ENCODE results near the gene ATF7IP2.
"Not testable (repeated sequence)": the region's sequence is repeated elsewhere in the genome, so short reads cannot be mapped to it uniquely, and the experiment has no call there.

ATF7IP2 gene

DNA sequence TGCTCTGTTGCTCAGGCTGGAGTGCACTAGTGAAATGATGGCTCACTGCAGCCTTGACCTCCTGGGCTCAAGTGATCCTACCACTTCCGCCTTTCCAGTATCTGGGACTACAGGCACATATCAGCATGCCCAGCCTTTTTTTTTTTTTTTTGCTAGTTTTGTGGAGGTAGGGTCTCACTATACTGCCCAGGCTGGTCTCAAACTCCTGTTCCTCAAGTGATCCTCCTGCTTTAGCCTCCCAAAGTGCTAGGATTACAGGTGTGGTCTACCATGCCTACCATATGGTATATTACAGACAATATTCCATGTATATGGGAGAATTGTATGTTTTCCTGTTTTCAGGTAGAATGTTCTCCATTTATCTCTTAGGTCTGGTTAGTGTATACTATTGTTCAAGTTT, 12.3 kb upstream of the ATF7IP2 start:
- DNase-seq (ENCODE audit: low read depth), result no peak

DNA sequence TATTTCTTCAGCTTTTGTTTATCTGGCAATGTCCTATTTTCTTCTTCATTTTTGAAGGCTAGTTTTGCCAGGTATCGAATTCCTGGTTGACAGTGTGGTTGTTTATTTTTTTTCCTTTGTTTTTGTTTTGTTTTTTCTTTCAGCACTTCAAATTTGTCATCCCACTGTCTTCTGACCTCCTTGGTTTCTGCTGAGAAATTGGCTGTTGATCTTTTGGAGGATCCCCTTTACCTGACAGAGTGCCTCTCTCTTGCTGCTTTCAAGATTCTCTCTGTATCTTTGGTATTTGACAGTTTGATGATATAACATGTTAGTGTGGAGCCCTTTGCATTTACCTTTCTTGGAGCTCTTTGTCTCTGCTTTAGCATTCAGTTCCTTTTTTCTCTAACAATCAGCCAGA, 9.6 kb upstream of the ATF7IP2 start:
- no peak for DNase-seq (ENCODE audit: low read depth)

DNA sequence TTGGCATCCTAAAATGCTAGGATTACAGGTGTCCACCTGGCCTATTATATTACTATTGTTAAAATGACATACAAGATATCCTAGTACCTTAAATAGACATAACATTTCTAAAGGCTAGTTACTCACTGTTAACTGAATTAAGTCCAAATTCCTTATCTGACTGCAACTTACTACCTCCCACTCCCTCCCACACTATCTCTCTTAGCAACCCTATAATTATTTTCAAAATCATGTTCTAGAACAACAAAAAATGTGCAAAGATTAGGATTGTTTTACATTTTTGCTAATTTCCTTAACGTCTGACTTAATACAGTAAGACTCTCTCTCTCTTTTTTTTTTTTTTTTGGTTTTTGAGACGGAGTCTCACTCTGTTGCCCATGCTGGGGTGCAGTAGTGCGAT, 2.2 kb upstream of the ATF7IP2 start:
- DNase-seq (ENCODE audit: low read depth), result no peak

DNA sequence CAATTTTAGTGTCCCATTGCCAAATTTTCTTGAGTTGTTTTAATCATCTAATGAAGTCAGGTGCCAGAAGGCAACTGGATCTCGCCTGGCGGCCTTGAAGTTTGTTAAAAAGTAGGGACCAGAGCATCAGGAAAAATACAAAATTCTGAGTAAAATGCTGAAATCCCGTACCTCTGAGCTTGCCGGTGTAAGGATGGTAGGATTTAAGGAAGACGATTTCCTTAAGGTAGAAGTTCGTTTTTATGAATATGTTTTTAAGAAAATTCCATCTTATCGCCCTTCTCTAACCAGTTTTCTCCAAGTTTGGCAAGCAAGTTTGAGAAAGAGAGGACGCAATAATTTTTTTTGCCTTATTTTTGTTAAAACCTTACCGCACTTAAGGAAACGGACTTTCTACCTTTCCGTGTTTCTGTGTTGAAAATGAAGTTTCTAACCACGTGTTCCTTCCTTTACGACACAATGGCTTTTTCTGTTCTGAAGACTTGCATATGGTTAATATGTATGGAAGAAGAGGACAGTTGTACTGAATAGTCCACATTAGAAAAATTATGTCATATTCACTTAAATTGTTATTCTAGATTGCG, 748 bp downstream of the ATF7IP2 start:
- no peak for DNase-seq (ENCODE audit: low read depth)

DNA sequence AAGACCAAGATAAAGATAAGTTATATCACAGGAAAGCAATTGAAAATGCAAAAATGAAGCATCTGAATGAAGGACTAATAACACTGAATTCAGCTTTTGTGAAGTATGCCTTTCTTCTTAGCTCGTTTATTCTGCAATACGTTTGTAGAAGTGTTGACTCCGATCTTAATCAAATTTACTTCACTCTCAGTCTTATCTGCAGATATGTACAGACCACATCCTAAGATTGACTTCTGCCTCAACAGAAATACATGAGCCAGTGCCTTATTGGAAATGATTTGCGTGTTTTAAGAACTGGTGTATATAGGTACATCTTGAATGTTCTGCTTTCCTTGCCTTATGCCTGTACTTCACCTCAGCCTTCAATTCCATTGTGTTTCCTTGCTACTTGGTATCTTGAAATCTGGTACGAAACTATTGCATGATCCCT, 1.3 kb downstream of the ATF7IP2 start:
- no peak for DNase-seq (ENCODE audit: low read depth)

DNA sequence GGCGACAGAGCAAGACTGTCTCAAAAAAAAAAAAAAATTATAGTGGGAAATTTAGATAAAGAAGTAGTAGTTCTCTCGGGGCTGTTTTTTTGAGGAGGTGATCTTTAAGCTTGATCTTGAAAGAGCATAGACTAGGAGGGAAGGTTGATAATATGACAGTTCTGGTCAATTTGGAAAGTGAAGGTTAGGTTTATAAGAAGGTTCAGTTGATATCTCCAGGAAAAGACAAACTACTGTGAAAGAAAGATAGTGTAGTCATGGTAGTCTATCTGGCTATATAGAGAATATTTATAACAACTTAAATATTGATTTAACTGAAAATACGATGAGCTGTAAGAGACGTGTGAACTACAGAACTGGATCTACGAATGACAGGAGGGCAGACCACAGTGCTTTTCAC, 3.1 kb downstream of the ATF7IP2 start:
- DNase-seq (ENCODE audit: low read depth), result no peak

DNA sequence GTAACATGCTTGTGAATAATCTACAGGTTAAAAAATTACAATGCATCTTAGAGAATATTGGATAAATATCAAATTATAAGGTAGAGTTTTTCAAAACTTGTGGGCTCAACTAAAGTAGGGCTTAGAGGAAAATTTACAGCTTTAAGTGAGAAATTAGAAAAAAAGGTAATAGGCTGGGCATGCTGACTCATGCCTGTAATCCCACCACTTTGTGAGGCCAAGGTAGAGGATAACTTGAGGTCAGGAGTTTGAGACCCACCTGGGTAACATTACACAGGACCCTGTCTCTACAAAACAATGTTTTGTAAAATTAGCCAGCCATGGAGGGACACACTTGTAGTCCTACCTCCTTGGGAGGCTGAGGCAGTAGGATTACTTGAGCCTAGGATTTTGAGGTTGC, 4.5 kb downstream of the ATF7IP2 start:
- no peak for DNase-seq (ENCODE audit: low read depth)

DNA sequence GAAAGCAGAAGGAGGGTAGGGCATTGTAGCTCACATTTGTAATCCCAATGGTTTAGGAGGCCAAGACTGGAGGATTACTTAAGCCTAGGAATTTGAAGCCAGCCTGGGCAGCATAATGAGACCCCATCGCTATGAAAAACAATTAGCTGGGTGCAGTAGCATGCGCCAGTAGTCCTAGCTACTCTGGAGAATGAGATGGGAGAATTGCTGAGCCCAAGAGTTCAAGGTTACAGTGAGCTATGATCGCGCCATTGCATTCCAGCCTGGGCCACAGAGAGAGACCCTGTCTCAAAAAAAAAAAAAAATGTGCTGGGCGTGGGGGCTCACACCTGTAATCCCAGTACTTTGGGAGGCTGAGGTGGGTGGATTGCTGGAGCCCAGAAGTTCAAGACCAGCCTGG, 5.0 kb downstream of the ATF7IP2 start:
- DNase-seq (ENCODE audit: low read depth), result no peak

DNA sequence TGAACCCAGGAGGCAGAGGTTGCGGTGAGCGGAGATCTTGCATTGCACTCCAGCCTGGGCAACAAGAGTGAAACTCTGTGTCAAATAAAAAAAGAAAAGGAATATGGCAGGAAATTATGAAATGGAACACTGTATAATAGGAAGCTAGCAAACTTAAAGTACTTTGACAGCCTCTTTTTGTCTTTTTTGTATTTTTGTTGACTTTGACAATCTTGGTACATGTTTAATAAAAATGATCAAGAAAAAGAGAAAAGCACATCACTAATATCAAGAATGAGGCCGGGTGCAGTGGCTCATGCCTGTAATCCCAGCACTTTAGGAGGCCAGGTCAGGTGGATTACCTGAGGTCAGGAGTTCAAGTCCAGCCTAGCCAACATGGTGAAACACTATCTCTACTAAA, 5.5 kb downstream of the ATF7IP2 start:
- no peak for DNase-seq (ENCODE audit: low read depth)

DNA sequence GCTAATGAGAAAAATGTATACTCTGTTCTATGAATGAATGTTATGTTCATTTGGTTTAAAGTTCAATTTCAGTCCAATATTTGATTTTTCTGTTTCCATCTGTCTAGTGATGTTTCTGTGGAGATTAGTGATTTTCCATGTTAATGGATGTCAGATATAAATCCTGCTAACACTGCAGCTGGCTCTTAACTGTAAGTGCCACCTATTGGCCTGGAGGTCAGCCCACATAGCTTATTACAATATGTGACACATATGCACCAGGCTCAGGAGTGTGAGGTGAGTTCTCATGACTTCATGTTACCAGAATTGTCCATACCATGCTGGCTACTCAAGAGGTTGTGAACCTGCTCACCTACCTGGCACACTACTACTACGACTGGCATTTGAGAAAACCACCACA, 17.1 kb downstream of the ATF7IP2 start:
- no peak for DNase-seq (ENCODE audit: low read depth)

DNA sequence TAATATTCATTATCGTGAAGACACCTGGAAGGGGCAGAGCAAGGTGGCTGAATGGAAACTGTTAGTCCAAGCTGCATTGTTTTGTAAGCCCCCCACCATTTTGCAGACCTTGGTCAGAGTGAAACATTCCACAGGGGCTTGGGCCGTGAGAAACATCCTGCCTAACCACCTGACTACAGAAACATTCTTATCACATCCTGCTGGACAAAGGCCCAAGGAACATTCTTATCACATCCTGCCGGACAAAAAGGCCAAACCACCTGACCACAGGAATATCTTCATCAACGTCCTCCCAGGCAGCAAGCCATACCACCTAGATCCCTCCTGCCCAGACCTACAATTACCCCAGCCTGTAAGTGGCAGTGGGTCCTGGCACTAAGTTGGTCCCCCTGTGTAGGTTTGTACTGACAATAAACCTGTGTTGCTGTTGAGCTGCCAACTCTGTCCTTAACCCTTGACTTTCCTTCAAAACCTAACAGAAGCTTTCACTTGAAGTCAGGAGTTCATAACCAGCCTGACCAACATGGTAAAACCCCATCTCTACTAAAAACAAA, 19.6 kb downstream of the ATF7IP2 start:
- no peak for DNase-seq (ENCODE audit: low read depth)

DNA sequence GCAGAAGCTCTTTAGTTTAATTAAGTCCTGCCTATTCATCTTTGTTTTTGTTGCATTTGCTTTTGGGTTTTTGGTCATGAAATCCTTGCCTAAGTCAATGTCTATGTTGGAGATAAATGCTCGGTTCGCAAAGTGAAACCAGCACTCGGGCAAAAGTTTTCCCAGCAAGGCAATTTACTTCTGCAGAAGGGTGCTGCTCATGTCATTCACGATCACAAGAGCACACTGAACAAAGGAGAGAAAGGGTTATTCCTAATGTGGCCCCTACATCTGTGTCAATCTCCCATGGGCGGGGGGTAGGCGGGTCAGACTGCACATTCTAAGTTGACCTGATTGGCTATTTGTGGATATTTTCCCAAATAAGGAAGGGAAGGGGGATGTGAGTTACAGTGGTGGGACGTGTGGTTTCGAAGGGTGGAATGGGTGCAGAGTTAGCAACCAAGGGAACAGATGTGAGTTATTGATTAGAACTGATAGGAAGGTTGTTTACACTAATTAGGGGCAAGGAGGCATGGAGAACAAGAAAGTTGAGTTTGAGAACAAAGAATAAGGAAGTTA, 23.0 kb downstream of the ATF7IP2 start:
- DNase-seq (ENCODE audit: low read depth), result no peak

DNA sequence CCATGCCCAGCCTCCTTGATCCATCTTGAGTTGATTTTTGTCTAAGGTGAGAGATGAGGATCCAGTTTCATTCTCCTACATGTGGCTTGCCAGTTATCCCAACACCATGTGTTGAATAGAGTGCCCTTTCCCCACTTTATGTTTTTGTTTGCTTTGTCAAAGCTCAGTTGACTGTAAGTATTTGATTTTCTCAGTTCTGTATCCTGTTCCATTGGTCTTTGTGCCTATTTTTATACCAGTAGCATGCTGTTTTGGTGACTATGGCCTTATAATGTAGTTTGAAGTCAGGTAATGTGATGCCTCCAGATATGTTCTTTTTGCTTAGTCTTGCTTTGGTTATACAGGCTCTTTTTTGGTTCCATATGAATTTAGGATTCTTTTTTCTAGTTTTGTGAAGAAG, 23.9 kb downstream of the ATF7IP2 start:
- not testable (repeated sequence) for DNase-seq (ENCODE audit: low read depth)

DNA sequence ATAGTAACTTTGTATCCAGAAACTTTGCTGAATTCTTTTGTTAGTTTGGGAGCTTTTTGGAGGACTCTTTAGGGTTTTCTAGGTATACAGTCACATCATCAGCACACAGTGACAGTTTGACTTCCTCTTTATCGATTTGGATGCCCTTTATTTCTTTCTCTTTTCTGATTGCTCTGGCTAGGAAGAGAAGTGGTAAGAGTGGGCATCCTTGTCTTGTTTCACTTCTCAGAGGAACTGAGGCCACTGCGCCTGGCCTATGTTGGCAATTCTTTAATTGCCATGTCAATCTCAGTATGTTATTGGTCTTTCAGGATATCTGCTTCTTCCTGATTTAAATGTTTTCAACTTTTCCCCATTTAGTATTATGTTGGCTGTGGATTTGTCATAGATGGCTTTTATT, 24.6 kb downstream of the ATF7IP2 start:
- no peak for DNase-seq (ENCODE audit: low read depth)

DNA sequence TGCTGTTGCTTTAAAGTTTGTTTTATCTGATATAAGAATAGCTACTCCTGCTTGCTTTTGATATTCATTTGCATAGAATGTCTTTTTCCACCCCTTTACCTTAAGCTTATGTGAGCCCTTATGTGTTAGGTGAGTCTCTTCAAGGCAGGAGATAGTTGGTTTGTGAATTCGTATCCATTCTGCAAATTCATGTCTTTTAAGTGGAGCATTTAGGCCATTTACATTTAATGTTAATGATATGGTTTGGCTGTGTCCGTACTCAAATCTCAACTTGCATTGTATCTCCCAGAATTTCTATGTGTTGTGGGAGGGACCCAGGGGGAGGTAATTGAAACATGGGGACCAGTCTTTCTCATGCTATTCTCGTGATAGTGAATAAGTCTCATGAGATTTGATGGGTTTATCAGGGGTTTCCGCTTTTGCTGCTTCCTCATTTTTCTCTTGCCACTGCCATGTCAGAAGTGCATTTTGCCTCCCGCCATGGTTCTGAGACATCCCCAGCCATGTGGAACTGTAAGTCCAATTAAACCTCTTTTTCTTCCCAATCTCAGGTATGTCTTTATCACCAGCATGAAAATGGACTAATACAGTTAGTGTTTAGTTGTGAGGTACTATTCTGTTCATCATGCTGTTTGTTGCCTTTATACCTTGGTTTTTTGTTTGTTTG, 27.2 kb downstream of the ATF7IP2 start:
- no peak for DNase-seq (ENCODE audit: low read depth)

DNA sequence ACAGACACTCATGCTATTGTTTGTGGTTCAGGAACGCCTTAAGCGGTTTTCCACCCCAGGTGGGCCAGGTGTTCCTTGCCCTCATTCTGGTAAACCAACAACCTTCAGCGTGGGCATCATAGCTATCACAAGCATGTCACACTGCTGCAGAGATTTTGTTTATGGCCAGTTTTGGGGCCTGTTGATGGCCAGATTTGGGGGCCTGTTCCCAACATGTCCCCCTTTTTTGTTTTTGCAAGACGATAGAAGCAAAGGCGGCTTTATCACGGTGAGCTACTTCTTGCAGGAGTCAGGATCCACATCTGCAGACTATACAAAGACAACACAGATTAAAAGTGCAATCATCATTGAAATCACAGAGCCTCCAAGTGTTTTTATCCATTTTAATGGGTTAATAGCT, 32.3 kb downstream of the ATF7IP2 start:
- DNase-seq (ENCODE audit: low read depth), result not testable (repeated sequence)

DNA sequence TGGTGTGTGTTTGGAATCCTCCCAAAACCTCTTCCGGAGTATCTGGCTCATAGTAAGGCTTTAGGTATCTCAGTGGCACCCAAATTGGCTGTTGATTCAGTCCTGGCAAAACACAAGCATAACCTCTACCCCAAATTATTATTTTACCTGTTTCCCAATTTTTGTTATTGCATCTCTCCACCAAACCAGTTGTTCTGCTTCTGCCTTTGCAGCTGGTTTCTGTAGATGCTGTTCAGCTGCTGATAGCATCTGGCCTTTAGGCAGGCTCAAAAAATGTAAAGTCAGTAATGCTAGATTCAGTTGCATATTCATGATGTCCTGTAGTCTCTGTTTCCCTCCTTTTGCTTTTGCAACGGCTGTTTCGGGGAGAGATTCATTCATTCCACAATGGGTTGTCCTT, 33.8 kb downstream of the ATF7IP2 start:
- no peak for DNase-seq (ENCODE audit: low read depth)

DNA sequence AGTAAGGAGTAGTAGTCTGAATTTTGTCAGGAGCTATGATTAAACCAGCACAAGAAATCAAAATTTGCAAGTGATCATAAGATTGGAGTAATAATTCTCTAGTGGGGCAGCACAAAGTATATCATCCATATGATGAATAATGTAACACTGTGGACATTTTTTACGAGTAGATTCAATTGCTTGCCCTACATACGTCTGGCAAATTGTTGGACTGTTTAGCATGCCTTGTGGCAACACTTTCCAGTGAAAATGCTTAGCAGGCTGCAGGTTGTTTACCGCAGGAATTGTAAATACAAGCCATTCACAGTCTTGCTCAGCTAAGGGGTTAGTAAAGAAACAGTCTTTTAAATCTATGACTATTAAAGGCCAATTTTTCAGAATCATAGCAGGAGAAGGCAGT, 35.7 kb downstream of the ATF7IP2 start:
- DNase-seq (ENCODE audit: low read depth), result no peak

DNA sequence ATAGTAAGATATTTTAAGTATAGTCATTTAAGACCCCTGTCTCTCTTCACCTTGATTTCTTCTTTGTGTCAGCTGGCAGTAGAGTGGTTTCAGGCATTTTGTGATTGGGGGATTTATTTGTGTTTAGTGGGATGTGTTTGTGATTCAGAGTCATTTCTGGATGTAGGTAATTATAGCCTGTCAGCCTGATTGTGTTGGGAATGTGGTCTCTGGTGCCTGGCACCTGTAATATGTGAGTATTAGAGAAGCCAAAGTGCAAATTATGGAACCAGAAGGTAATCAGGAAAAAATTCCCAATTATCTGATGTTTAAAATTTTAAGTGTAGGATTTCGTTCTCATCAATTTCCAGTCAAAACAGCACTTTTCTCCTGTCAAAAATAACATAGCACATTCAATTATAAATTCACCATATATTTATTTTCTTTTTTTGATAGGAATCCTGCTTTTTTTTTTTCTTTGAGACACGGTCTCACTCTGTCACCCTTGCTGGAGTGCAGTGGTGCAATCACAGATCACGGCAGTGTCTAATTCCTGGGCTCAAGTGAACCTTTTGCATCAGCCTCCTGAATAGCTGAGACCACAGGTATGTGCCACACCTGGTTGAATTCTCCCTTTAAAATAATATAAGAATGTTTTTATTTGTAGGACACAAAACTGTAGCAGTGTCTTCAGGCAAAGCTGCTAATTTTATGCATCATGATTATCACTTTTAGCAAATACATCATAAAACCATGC, 42.7 kb downstream of the ATF7IP2 start:
- DNase-seq (ENCODE audit: low read depth), result no peak

DNA sequence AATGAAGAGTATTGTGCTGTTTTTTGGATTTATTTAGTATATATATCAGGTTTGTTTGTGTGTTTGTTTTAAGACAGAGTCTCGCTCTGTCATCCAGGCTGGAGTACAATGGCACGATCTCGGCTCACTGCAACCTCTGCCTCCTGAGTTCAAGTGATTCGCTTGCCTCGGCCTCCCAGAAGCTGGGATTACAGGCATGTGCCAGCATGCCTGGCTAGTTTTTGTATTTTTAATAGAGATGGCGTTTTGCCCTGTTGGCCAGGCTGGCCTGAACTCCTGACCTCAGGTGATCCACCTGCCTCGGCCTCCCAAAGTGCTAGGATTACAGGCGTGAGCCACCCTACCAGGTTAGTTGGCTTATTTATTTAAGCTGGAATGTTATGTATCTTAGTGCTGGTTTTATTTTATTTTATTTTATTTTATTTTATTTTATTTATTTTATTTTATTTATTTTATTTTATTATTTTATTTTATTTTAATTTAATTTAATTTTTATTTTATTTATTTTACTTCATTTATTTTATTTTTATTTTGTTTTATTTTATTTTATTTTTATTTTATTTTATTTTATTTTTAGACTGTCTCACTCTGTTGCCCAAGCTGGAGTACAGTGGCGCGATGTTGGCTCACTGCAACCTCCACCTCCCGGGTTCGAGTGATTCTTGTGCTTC, 43.6 kb downstream of the ATF7IP2 start:
- not testable (repeated sequence) for DNase-seq (ENCODE audit: low read depth)

DNA sequence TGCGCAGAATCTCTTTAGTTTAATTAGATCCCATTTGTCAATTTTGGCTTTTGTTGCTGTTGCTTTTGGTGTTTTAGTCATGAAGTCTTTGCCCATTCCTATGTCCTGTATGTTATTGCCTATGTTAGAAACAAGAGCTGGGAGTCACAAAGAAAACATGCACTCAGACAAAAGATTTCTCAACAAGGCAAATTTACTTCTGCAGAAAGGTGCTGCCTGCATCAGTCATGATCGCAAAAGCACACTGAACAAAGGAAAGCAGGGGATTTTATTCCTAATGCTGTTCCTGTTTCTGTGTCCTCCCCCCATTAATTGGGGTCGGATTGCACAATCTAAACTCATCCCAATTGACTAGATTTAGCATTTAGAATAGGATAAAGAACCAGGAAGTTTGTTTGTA, 55.9 kb downstream of the ATF7IP2 start:
- DNase-seq (ENCODE audit: low read depth), result no peak

DNA sequence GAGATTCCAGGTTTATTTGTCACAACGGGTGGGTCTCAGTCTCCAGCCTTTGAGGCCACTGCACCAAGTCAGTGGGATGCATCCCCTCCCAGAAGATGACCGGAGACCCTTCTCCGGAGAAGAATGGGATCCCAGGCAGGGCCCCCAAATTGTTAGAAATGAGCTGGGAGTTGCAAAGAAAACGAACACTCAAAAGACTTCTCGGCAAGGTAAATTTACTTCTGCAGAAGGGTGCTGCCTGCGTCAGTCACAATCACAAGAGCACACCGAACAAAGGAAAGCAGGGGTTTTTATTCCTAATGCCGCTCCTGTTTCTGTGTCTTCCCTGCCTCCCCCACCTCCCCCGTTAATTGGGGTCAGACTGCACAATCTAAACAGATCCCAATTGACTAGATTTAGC, 61.4 kb downstream of the ATF7IP2 start:
- no peak for DNase-seq (ENCODE audit: low read depth)

All from stimulated activated CD8-positive, alpha-beta memory T cell treated with anti-CD3 and anti-CD28 coated beads, Interleukin-7, amount 100 ng/mL, for 24 hours (primary cell).